ENCODE results near the gene ABCA9. TPM values are rescaled to one million over a fixed set of nuclear protein-coding genes. Genes with fewer than 3 reads are reported as not detected.

Gene ABCA9
- total RNA-seq, 1 experiment from 2014 or later = 0.05 TPM

GRCh38 chr17:69047368-69048263 is 13.1 kb downstream of the ABCA9 start:
- ChIA-PET POLR2A (no interaction called here), CTCF (no interaction called here)
- TF ChIP-seq TCF7L2 (IDR thresholded peaks at IDR 0.05; ENCODE audit: low read depth, low read length) (no peak), SIN3A (IDR thresholded peaks at IDR 0.05; ENCODE audit: borderline replicate concordance, insufficient read depth, low read depth, low read length) (no peak), POLR2AphosphoS5 (IDR thresholded peaks at IDR 0.05; ENCODE audit: low read depth, low read length) (no peak), CTCF (IDR thresholded peaks at IDR 0.05) (no peak), REST (IDR thresholded peaks at IDR 0.05; ENCODE audit: insufficient read depth in 1 of 2, low read depth in 2 of 2, low read length in 1 of 2) (no peak)
- no TSS peak for BruUV-seq (replicated peaks)
- no peaks in the 10 kb centered on the region for H3K4me1 ChIP-seq (ENCODE audit: control insufficient read depth, insufficient read depth, low read length)
- no peak for ATAC-seq
- in situ Hi-C loops (cut with HindIII; ENCODE audit: low pct_unique_long_range_greater_than_20kb, low sequenced_read_pairs) (no loop called here), intact Hi-C loops (cut with micrococcal nuclease; ENCODE audit: unreplicated experiment) (no loop called here)
- no peak for DNase-seq (ENCODE audit: low read depth, low spot score)
- H3K27me3 ChIP-seq (ENCODE audit: control insufficient read depth, insufficient read depth, low read length) = no peaks in the 10 kb centered on the region
- H3K9me3 ChIP-seq (ENCODE audit: control insufficient read depth, insufficient read depth, low read depth, low read length) = no peaks in the 10 kb centered on the region
- H3K4me3 ChIP-seq (ENCODE audit: low read depth in 2 of 2, low read length in 2 of 2) = no peak overlapping the region
- H3K27ac ChIP-seq (ENCODE audit: low read length) = no peak overlapping the region
- no peaks in the 10 kb centered on the region for H3K36me3 ChIP-seq (ENCODE audit: control insufficient read depth, insufficient read depth, low read length)

GRCh38 chr17:69046121-69046807 is 14.5 kb downstream of the ABCA9 start:
- intact Hi-C loops (cut with micrococcal nuclease; ENCODE audit: unreplicated experiment) (no loop called here), in situ Hi-C loops (cut with HindIII; ENCODE audit: low pct_unique_long_range_greater_than_20kb, low sequenced_read_pairs) (no loop called here)
- Histone ChIP-seq H3K4me1 (ENCODE audit: control insufficient read depth, insufficient read depth, low read length) (no peaks in the 10 kb centered on the region), H3K36me3 (ENCODE audit: control insufficient read depth, insufficient read depth, low read length) (no peaks in the 10 kb centered on the region), H3K4me3 (ENCODE audit: low read depth in 2 of 2, low read length in 2 of 2) (no peak overlapping the region), H3K27ac (ENCODE audit: low read length) (no peak overlapping the region), H3K9me3 (ENCODE audit: control insufficient read depth, insufficient read depth, low read depth, low read length) (no peaks in the 10 kb centered on the region), H3K27me3 (ENCODE audit: control insufficient read depth, insufficient read depth, low read length) (no peaks in the 10 kb centered on the region)
- CTCF ChIA-PET = no interaction called here
- ATAC-seq (no peak), DNase-seq (ENCODE audit: low read depth, low spot score) (no peak)
- POLR2A ChIA-PET = no interaction called here
- TF ChIP-seq SIN3A (IDR thresholded peaks at IDR 0.05; ENCODE audit: borderline replicate concordance, insufficient read depth, low read depth, low read length) (no peak), CTCF (IDR thresholded peaks at IDR 0.05) (no peak), POLR2AphosphoS5 (IDR thresholded peaks at IDR 0.05; ENCODE audit: low read depth, low read length) (no peak), REST (IDR thresholded peaks at IDR 0.05; ENCODE audit: insufficient read depth in 1 of 2, low read depth in 2 of 2, low read length in 1 of 2) (no peak), TCF7L2 (IDR thresholded peaks at IDR 0.05; ENCODE audit: low read depth, low read length) (no peak)
- BruUV-seq (replicated peaks) = no TSS peak
